Mononuclear cell (primary cell): ENCODE results near the gene TSPAN17. TPM values are rescaled to one million over a fixed set of nuclear protein-coding genes. Genes with fewer than 3 reads are reported as not detected.

Experiments
- H3K27me3 ChIP-seq: 2 replicates; pipeline ENCODE4 v1.6.0; 2011; ENCODE audit warnings: low read length, control low read depth; ENCODE audit not compliant: insufficient read depth
- H3K4me1 ChIP-seq: 2 replicates; pipeline ENCODE4 v1.5.1; 2011; ENCODE audit warnings: mild to moderate bottlenecking, low read length, control low read depth; ENCODE audit not compliant: insufficient read depth
- H3K4me3 ChIP-seq: 2 replicates; pipeline ENCODE4 v1.5.1; 2011; ENCODE audit warnings: mild to moderate bottlenecking, low read length, moderate library complexity
- H3K9me3 ChIP-seq: 2 replicates; pipeline ENCODE4 v1.5.1; 2011; ENCODE audit warnings: low read depth, mild to moderate bottlenecking, control low read depth, low read length
- total RNA-seq: library from RNA; depleted of rRNA; stranded (reverse); fragments of >200 nt; gene quantifications from one replicate; pipeline ENCODE4 v1.2.3, GENCODE V29; 2012

The TSPAN17 gene
- total RNA-seq, 1 donor, result 8.9 TPM

- H3K27me3 ChIP-seq, result no peaks in the 10 kb centered on the region
- no peak overlapping the region for H3K4me3 ChIP-seq
- H3K9me3 ChIP-seq, result no peaks in the 10 kb centered on the region
- H3K4me1 ChIP-seq, result peaks cover 24% of the 10 kb centered on the region
These were observed 10.8 kb downstream of the TSPAN17 start for GRCh38 chr5:176658007-176658599.

GRCh38 chr5:176658817-176659511, 11.7 kb downstream of the TSPAN17 start:
- H3K4me3 ChIP-seq, result no peak overlapping the region
- peaks cover 18% of the 10 kb centered on the region for H3K4me1 ChIP-seq
- H3K9me3 ChIP-seq, result no peaks in the 10 kb centered on the region
- H3K27me3 ChIP-seq, result no peaks in the 10 kb centered on the region

DNA sequence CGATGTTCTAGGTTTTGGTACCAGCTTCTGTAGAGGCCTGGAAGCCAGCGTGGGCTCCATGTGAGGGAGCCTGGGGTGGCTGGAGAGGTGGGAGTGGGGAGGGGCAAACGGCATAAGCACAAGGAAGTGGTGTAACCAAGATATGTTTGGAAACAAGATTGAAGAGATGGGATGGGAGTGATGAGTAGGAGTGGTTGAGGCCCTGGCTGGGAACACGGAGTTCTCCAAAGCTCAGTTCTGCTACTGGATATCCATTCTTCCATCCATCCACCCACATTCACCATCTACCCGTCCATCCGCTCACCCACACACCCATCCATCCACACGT, 12.2 kb downstream of the TSPAN17 start:
- H3K4me3 ChIP-seq, result no peak overlapping the region
- H3K27me3 ChIP-seq, result no peaks in the 10 kb centered on the region
- H3K9me3 ChIP-seq, result no peaks in the 10 kb centered on the region
- H3K4me1 ChIP-seq, result peaks cover 18% of the 10 kb centered on the region

- Histone ChIP-seq H3K4me1 (peaks cover 18% of the 10 kb centered on the region), H3K27me3 (no peaks in the 10 kb centered on the region), H3K4me3 (no peak overlapping the region), H3K9me3 (no peaks in the 10 kb centered on the region)
These were observed 12.7 kb downstream of the TSPAN17 start for GRCh38 chr5:176659860-176660461.

DNA sequence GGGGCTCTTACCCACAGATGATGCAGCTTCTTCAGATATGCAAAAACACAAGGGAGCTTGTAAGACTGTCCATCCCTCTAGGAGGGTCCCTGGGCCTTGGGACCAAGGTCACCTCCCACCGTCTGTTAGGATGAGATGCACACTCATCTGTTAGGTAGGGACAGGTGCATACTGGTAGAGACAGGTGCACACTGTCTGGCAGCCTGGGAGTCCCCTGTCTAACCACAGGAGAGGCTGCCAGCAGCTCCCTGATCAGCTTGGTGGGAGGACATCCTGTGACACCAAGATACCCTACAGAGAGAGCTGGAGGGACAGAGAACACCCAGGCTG, 13.2 kb downstream of the TSPAN17 start:
- Histone ChIP-seq H3K4me3 (no peak overlapping the region), H3K27me3 (no peaks in the 10 kb centered on the region)

GRCh38 chr5:176660860-176661641, 13.8 kb downstream of the TSPAN17 start:
- H3K27me3 ChIP-seq, result no peaks in the 10 kb centered on the region
- H3K4me3 ChIP-seq, result no peak overlapping the region
- no peaks in the 10 kb centered on the region for H3K9me3 ChIP-seq
- H3K4me1 ChIP-seq, result peaks cover 18% of the 10 kb centered on the region

More for the DNA sequence above, 13.2 kb downstream of the TSPAN17 start:
- Histone ChIP-seq H3K4me1 (peaks cover 18% of the 10 kb centered on the region), H3K9me3 (no peaks in the 10 kb centered on the region)

- Histone ChIP-seq H3K4me3 (no peak overlapping the region), H3K4me1 (peaks cover 18% of the 10 kb centered on the region), H3K9me3 (no peaks in the 10 kb centered on the region), H3K27me3 (no peaks in the 10 kb centered on the region)
These were observed 14.4 kb downstream of the TSPAN17 start for GRCh38 chr5:176661676-176662075.

DNA sequence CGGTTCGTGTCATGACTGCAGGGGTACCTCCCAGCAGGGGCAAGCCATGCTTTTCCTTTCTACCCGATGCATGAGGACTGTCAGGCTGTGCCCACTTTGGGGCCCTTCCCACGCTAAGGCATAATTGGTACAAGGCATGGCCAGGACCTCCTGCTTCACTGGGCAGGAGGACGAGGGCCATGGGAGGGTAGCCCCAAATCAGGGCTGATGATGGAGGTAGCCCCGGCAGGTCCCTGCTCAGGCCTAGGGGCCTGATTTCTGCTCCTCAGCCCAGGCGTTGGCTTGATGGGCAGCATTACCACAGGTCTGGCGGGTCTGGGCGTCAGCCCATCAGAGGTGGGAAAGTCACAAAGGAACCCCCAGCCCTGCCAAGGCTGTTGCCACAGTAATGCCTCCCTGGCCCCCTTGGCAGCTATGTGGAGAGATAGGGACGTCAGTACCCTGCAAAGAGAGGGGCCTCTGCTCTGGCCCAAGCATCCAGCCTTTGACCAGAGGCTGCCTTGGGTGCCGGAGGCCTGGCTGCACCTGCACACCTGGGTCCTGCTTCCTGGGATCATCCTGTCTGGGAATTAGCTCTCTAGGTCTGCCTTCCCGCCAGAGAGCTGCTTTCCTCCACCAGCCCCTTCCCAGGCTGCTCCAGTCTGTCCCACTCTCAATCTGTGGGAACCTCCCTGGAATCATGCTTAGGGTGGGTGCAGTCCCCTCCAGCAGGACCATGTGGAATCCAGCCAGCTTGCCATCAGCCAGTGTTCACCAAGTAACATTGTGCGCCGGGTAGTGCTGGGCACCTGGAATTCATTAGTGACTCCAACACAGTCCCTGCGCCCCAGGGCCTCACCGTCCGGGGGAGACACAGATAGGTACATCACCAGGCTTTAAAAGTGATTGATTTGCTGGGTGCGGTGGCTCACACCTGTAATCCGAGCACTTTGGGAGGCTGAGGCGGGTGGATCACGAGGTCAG, 15.4 kb downstream of the TSPAN17 start:
- Histone ChIP-seq H3K27me3 (no peaks in the 10 kb centered on the region), H3K4me3 (no peak overlapping the region), H3K4me1 (peaks cover 18% of the 10 kb centered on the region), H3K9me3 (no peaks in the 10 kb centered on the region)

GRCh38 chr5:176663566-176663965, 16.3 kb downstream of the TSPAN17 start:
- no peaks in the 10 kb centered on the region for H3K9me3 ChIP-seq
- peaks cover 12% of the 10 kb centered on the region for H3K4me1 ChIP-seq
- no peaks in the 10 kb centered on the region for H3K27me3 ChIP-seq
- no peak overlapping the region for H3K4me3 ChIP-seq

DNA sequence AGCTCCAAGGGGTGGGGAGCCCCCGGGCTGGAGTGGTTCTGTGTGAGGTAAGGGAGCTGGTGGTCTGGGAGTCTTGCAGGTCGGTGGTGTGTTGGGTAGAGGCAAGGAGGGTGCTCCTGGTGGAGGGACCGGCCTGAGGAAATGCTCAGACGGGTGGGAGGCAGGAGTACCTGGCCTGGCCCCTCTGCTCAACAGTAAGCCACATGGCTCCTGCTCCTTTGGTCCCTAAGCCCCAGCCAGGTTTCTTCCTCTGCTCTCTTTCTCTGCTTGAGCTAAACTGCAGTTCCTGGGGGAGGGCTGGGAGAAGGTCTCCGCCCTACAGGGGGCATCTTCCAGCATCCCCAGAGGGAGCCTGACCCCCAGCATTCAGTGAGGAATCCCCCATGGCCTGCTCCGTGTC, 17.2 kb downstream of the TSPAN17 start:
- H3K9me3 ChIP-seq, result no peaks in the 10 kb centered on the region
- H3K4me3 ChIP-seq, result no peak overlapping the region
- peaks cover 3% of the 10 kb centered on the region for H3K4me1 ChIP-seq
- no peaks in the 10 kb centered on the region for H3K27me3 ChIP-seq

DNA sequence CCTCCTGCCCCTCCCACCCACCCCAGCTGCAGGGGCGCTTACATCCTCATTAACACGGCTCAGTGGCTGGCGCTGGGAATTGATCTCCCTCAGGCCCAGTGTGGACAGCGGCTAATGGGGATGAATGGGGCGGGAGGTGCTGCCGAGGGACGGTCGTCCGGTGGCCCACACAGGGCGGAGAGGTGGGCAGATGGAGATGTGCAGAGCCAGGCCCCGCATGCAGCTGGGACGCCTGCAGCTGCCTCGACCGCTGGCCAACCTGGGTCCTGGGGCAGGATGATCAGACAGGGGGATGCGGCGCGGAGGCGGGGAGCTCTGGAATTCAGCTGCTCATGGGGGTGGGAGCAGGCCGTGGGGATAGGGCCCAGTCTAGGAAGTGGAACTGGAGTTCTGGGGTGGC, 17.6 kb downstream of the TSPAN17 start:
- peaks cover 3% of the 10 kb centered on the region for H3K4me1 ChIP-seq

GRCh38 chr5:176665517-176665916, 18.2 kb downstream of the TSPAN17 start:
- no peak overlapping the region for H3K4me3 ChIP-seq
- H3K9me3 ChIP-seq, result no peaks in the 10 kb centered on the region
- peaks cover 3% of the 10 kb centered on the region for H3K4me1 ChIP-seq
- H3K27me3 ChIP-seq, result no peaks in the 10 kb centered on the region

More for the DNA sequence above, 17.6 kb downstream of the TSPAN17 start:
- Histone ChIP-seq H3K27me3 (no peaks in the 10 kb centered on the region), H3K4me3 (no peak overlapping the region), H3K9me3 (no peaks in the 10 kb centered on the region)

GRCh38 chr5:176667637-176668036, 20.4 kb downstream of the TSPAN17 start:
- Histone ChIP-seq H3K4me3 (no peak overlapping the region), H3K9me3 (no peaks in the 10 kb centered on the region), H3K4me1 (no peaks in the 10 kb centered on the region), H3K27me3 (no peaks in the 10 kb centered on the region)

DNA sequence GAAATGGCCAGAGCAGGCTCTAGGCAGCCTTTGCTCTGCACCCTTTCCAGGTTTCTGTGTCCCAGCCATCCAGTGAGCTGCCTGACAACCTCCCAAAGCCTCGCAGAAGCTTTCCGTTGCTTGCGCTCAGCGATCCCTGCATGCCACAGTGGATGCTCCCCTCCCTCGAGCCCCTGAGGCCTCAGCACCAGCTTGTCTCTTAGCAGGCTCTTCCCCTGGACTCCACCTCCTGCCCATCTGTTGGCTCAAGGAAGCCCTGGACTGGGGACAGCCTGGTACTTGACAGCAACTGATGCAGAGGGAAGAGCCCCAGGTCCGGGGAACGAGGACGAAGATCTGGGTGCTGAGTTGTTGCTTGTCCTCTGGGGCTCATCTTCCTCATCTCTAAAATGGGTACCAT, 23.2 kb downstream of the TSPAN17 start:
- Histone ChIP-seq H3K4me3 (no peak overlapping the region), H3K9me3 (no peaks in the 10 kb centered on the region), H3K4me1 (no peaks in the 10 kb centered on the region), H3K27me3 (no peaks in the 10 kb centered on the region)
